ENCODE data around the gene SELENOW.
"Not testable (repeated sequence)": the region's sequence is repeated elsewhere in the genome, so short reads cannot be mapped to it uniquely, and the experiment has no call there.

Gene SELENOW

GRCh38 chr19:47756953-47757608 lies 21.4 kb upstream of the SELENOW start:
- no peak for DNase-seq

GRCh38 chr19:47757617-47758442 lies 20.7 kb upstream of the SELENOW start:
- DNase-seq: no peak

DNA sequence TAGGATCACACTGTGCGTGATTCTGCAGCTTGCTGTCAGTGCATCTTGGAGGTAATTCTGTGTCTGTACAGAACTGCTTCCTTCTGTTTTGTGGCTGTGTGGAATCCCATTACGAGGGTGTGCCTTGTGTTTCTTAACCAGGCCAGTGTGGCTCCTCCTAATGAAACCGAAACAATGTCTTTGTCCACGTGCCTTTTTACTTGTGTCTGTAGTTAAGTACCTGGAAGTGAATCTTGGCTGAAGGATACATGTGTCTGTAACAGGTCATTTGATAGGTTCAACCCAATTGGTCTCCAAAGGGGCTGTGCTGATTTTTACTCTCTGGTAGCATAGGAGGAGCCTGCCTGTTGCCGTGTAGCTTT lies 20.1 kb upstream of the SELENOW start:
- no peak for DNase-seq

DNA sequence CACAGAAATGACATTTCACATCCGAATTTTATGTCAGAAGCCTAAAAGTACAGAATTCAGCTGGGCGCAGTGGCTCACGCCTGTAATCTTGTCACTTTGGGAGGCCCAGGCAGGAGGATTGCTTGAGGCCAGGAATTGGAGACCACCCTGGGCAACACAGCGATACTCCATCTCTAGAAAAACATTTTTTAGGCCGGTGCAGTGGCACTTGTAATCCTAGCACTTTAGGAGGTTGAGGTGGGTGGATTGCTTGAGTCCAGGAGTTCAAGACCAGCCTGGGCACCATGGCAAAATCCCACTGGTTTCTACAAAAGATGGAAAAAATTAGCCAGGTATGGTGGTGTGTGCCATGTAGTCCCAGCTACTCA lies 17.9 kb upstream of the SELENOW start:
- DNase-seq: no peak

- DNase-seq: no peak
Measured at GRCh38 chr19:47761566-47761965, 16.9 kb upstream of the SELENOW start.

DNA sequence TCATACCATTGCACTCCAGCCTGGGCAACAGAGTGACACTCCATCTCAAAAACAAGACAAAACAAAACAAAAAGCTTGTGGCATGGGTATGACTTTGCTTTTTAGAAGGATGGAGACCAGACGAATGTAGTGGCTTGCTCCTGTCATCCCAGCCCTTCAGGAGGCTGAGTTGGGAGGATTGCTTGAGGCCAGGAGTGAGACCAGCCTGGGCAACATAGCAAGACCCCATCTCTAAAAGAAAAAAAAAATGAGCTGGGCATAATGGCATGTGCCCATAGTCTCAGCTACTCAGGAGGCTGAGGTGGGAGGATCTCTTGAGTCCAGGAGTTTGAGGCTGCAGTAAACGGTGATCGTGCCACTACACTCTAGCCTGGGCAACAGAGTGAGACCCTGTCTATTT lies 16.4 kb upstream of the SELENOW start:
- no peak for DNase-seq

- DNase-seq: no peak
Measured at GRCh38 chr19:47762615-47763308, 15.7 kb upstream of the SELENOW start.

- DNase-seq: not testable (repeated sequence)
Measured at GRCh38 chr19:47764705-47765104, 13.8 kb upstream of the SELENOW start.

- peak; percentile 53 for DNase-seq
Measured at GRCh38 chr19:47765523-47766358, 12.8 kb upstream of the SELENOW start.

- DNase-seq: no peak
Measured at GRCh38 chr19:47766359-47766620, 12.2 kb upstream of the SELENOW start.

DNA sequence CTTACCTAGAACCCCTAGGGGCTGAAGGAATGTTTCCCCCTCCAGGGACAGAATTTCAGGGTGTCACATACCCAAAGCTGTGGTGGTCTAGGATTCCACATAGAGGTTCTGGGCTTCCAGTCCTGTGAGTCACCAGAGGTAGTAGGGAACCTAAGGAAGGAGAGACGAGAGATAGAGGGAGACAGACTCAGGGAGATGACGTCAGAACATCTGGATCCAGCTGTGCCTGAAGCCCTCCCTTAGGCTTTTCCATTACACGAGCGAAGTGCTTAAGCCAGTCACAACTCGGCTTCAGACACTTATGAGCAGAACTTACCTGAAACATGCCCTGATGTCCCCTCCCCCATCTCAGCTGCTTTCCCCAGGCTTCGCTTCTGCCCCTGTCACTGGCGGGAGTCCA lies 11.8 kb upstream of the SELENOW start:
- DNase-seq: no peak

DNA sequence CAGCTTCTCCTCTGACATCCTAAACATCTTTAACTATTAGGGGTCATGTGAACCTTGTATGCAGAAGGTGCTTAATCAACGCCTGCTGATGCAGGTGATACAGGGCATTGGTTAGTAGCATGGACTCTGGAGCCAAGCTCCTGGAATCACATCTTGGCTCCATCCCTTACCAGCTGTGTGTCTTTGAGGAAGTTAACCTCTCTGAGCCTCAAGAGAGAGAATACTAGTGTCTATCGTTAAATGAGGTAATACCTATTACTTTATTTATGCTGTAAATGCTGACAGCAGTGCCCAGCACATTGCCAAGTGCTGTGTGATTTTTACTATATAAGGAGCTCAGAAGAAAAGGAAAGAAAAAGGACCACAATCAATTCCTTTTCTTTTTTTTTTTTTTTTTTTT lies 11.2 kb upstream of the SELENOW start:
- no peak for DNase-seq

GRCh38 chr19:47768604-47769003 lies 9.9 kb upstream of the SELENOW start:
- no peak for DNase-seq

GRCh38 chr19:47769534-47769933 lies 9.0 kb upstream of the SELENOW start:
- no peak for DNase-seq

GRCh38 chr19:47771291-47771690 lies 7.2 kb upstream of the SELENOW start:
- not testable (repeated sequence) for DNase-seq

DNA sequence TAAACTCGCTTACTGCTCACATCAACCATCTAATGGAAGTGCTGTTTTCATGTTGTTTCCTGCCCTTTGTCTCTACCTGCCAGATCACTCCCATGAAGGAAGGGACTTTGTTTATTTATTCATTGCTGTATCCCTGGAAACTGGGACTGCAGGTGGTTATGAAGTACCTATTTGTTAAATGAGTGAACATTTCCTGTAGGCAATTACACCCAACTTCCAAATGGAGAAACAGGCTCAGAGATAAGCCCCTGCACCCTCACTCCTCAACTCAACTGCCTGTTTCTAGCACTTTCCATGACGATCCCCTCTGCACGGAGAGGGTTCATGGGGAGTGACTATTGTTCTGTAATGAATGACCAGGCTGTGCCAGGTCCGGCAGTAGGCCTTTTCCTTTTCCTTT lies 1.9 kb upstream of the SELENOW start:
- DNase-seq: no peak

DNA sequence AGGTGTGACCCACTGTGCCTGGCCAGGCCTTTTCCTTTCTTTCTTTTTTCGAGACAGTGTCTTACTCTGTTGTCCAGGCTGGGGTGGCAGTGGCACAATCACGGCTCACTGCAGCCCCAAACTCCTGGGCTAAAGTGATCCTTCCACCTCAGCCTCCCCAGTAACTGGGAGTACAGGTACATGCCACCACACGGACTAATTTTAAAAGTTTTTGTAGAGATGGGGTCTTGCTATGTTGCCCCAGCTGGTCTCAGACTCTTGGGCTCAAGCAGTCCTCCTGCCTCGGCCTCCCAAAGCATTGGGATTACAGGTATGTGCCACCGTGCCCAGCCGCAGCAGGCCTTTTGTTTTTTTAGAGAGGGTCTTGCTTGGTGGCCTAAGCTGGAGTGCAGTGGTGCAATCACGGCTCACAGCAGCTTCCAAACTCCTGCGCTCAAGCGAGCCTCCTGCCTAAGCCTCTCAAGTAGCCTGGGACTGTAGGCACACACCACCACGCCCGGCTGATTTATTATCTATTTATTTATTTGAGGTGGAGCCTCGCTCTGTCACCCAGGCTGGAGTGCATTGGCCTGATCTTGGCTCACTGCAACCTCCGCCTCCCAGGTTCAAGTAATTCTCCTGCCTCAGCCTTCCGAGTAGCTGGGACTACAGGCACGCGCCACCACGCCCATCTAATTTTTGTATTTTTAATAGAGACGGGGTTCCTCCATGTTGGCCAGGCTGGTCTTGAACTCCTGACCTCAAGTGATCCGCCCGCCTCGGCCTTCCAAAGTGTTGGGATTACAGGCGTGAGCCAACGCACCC lies 1.1 kb upstream of the SELENOW start:
- not testable (repeated sequence) for DNase-seq

DNA sequence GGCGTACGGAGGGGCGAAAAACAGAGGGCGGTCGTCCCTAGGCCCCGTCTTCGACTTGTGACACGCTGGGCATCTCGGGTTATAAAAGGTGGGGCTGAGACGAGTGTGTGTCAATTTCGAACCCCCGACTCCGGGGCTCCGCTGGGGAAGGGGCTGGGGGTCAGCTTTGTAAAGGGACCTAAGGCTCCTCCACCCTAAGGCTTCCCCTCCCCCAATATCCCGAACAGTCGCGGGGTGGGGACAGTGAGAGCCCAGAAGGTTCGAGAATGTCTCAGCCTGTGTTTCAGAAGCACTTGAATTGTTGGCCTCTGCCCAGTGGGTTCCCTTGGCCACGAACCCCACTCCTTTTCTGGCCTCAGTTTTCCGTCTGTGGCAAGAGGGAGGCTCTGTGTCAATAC lies 450 bp downstream of the SELENOW start:
- DNase-seq: peak; percentile 24

- DNase-seq: no peak
Measured at GRCh38 chr19:47779524-47780214, 1.2 kb downstream of the SELENOW start.

DNA sequence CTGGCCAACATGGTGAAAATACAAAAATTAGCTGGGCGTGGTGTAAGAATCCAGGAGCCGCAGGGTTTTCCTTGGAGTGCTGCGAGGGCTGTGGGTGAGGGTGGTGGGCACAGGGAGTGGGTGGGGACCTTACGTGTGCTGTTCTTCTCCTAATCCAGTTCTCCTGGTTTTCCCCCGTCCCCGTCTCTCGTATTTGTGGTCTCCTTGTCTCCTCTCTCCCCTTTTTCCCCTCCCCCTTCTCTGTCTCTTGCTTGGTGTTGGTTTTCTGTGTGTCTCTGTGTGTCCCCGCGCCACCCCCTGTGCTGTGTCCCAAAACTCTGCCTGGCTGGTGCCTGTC lies 1.7 kb downstream of the SELENOW start:
- DNase-seq: no peak

GRCh38 chr19:47781590-47782262 lies 3.2 kb downstream of the SELENOW start:
- no peak for DNase-seq

All from activated CD4-positive, alpha-beta T cell treated with anti-CD3 and anti-CD28 coated beads for 48 hours (primary cell).